HEK293 (cell line): ENCODE measurements around the gene CADPS2.

Source experiments
- CTCF ChIA-PET: fragments of 350-600 bp; formaldehyde crosslinking; extraction: SDS; loops from one replicate; lab custom pipeline; 2021; ENCODE audit warnings: antibody characterized with exemption; lab: Yijun Ruan, JAX
- POLR2A ChIA-PET: fragments of 300-600 bp; formaldehyde crosslinking; extraction: SDS; loops from one replicate; lab custom pipeline; 2020; ENCODE audit warnings: antibody characterized with exemption, inconsistent platforms; lab: Yijun Ruan, JAX
- H3K27ac ChIP-seq: fragments of 200-500 bp; sonication (Bioruptor generic); 2 replicates; pipeline ENCODE4 v1.5.1; 2014; ENCODE audit warnings: low read depth, low read length, control low read depth, inconsistent platforms; ENCODE audit errors: extremely low read depth
- H3K36me3 ChIP-seq, 2 experiments: fragments of 200-500 bp in 1 of 2; sonication (Bioruptor generic) in 1 of 2; 1 replicate in 1 of 2; 2 replicates in 1 of 2; pipeline ENCODE4 v1.5.1; 2014 to 2017; ENCODE audit warnings: inconsistent platforms in 2 of 2, low read length in 2 of 2; ENCODE audit not compliant: control insufficient read depth in 2 of 2, insufficient read depth in 1 of 2
- H3K4me1 ChIP-seq: fragments of 200-500 bp; sonication (Bioruptor generic); 2 replicates; pipeline ENCODE4 v1.5.1; 2014; ENCODE audit warnings: mild to moderate bottlenecking, low read length, inconsistent platforms; ENCODE audit not compliant: control insufficient read depth, insufficient read depth
- H3K4me3 ChIP-seq: 2 replicates; pipeline ENCODE4 v1.5.1; 2011; ENCODE audit warnings: low read depth, mild to moderate bottlenecking, control low read depth, low read length, moderate library complexity
- H3K9me3 ChIP-seq: fragments of 200-500 bp; sonication (Bioruptor generic); 2 replicates; pipeline ENCODE4 v1.5.1; 2014; ENCODE audit warnings: low read depth, low read length, inconsistent platforms; ENCODE audit not compliant: control insufficient read depth, insufficient read depth
- ATF2 ChIP-seq: fragments of 450-650 bp; formaldehyde crosslinking; IDR thresholded peaks from 2 replicates; pipeline ENCODE4 v1.5.1; 2016; ENCODE audit warnings: missing biosample characterization, missing genetic modification characterization, low read depth
- ELK4 ChIP-seq: IDR thresholded peaks from 2 replicates; pipeline ENCODE4 v1.6.1; 2011; ENCODE audit warnings: mild to moderate bottlenecking, low read depth, low read length, borderline replicate concordance
- GFI1B ChIP-seq: fragments of 450-650 bp; formaldehyde crosslinking; IDR thresholded peaks from 2 replicates; pipeline ENCODE4 v1.5.1; 2016; ENCODE audit warnings: missing biosample characterization, missing genetic modification characterization
- MZF1 ChIP-seq: fragments of 450-650 bp; formaldehyde crosslinking; IDR thresholded peaks from 2 replicates; pipeline ENCODE4 v1.5.1; 2017; ENCODE audit warnings: missing biosample characterization, missing genetic modification characterization, borderline replicate concordance
- REST ChIP-seq: fragments of 450-650 bp; formaldehyde crosslinking; IDR thresholded peaks from 2 replicates; pipeline ENCODE4 v1.5.1; 2016; ENCODE audit warnings: missing biosample characterization, missing genetic modification characterization
- YY2 ChIP-seq: fragments of 450-650 bp; formaldehyde crosslinking; IDR thresholded peaks from 2 replicates; pipeline ENCODE4 v1.5.1; 2016; ENCODE audit warnings: missing biosample characterization, missing genetic modification characterization
- ZBTB7A ChIP-seq: fragments of 450-650 bp; formaldehyde crosslinking; IDR thresholded peaks from 2 replicates; pipeline ENCODE4 v1.5.1; 2016; ENCODE audit warnings: low read depth, missing biosample characterization, missing genetic modification characterization
- ZNF146 ChIP-seq: fragments of 450-650 bp; formaldehyde crosslinking; IDR thresholded peaks from 2 replicates; pipeline ENCODE4 v1.5.1; 2016; ENCODE audit warnings: missing biosample characterization, missing genetic modification characterization
- ZNF214 ChIP-seq: fragments of 450-650 bp; formaldehyde crosslinking; IDR thresholded peaks from 2 replicates; pipeline ENCODE4 v1.5.1; 2017; ENCODE audit warnings: missing biosample characterization, mild to moderate bottlenecking, missing genetic modification characterization, borderline replicate concordance
- ZNF223 ChIP-seq: fragments of 450-650 bp; formaldehyde crosslinking; IDR thresholded peaks from 2 replicates; pipeline ENCODE4 v1.5.1; 2016; ENCODE audit warnings: missing biosample characterization, missing genetic modification characterization
- ZNF24 ChIP-seq: fragments of 450-650 bp; formaldehyde crosslinking; IDR thresholded peaks from 2 replicates; pipeline ENCODE4 v1.5.1; 2016; ENCODE audit warnings: missing biosample characterization, missing genetic modification characterization
- ZNF266 ChIP-seq: fragments of 450-650 bp; formaldehyde crosslinking; IDR thresholded peaks from 2 replicates; pipeline ENCODE4 v1.5.1; 2016; ENCODE audit warnings: missing biosample characterization, missing genetic modification characterization, low read depth
- ZNF311 ChIP-seq: fragments of 450-650 bp; formaldehyde crosslinking; IDR thresholded peaks from 2 replicates; pipeline ENCODE4 v1.5.1; 2017; ENCODE audit warnings: missing biosample characterization, missing genetic modification characterization, borderline replicate concordance
- ZNF350 ChIP-seq: fragments of 450-650 bp; formaldehyde crosslinking; IDR thresholded peaks from 2 replicates; pipeline ENCODE4 v1.5.0; 2017; ENCODE audit warnings: missing biosample characterization, mild to moderate bottlenecking, missing genetic modification characterization
- ZNF654 ChIP-seq: fragments of 450-650 bp; formaldehyde crosslinking; IDR thresholded peaks from 2 replicates; pipeline ENCODE4 v1.5.1; 2016; ENCODE audit warnings: low read depth, missing biosample characterization, missing genetic modification characterization
- ZNF660 ChIP-seq: fragments of 450-650 bp; IDR thresholded peaks from 2 replicates; pipeline ENCODE4 v1.5.1; 2018; ENCODE audit warnings: missing biosample characterization, mild to moderate bottlenecking, missing genetic modification characterization
- ZNF677 ChIP-seq: fragments of 450-650 bp; IDR thresholded peaks from 2 replicates; pipeline ENCODE4 v1.5.0; 2018; ENCODE audit warnings: missing biosample characterization, mild to moderate bottlenecking, missing genetic modification characterization, moderate library complexity
- ZNF707 ChIP-seq: fragments of 450-650 bp; formaldehyde crosslinking; IDR thresholded peaks from 2 replicates; pipeline ENCODE4 v1.5.1; 2016; ENCODE audit warnings: missing biosample characterization, missing genetic modification characterization
- ZNF768 ChIP-seq: fragments of 450-650 bp; formaldehyde crosslinking; IDR thresholded peaks from 2 replicates; pipeline ENCODE4 v1.5.1; 2018; ENCODE audit warnings: missing biosample characterization, mild to moderate bottlenecking, missing genetic modification characterization
- ZNF776 ChIP-seq: fragments of 450-650 bp; formaldehyde crosslinking; IDR thresholded peaks from 2 replicates; pipeline ENCODE4 v1.5.0; 2017; ENCODE audit warnings: missing biosample characterization, missing genetic modification characterization, borderline replicate concordance
- ZSCAN30 ChIP-seq: fragments of 450-650 bp; IDR thresholded peaks from 2 replicates; pipeline ENCODE4 v1.5.1; 2018; ENCODE audit warnings: missing biosample characterization, mild to moderate bottlenecking, missing genetic modification characterization, moderate library complexity
- ZSCAN4 ChIP-seq: fragments of 450-650 bp; formaldehyde crosslinking; IDR thresholded peaks from 2 replicates; pipeline ENCODE4 v1.5.1; 2017; ENCODE audit warnings: missing biosample characterization, missing genetic modification characterization

Gene CADPS2

GRCh38 chr7:122430710-122431109, 455.6 kb downstream of the CADPS2 start:
- Histone ChIP-seq H3K9me3 (no peaks in the 10 kb centered on the region), H3K27ac (no peak overlapping the region)
- POLR2A ChIA-PET: no interaction called here
- TF ChIP-seq ZNF266 (tag by site-specific recombination) (no peak), ATF2 (tag by site-specific recombination) (no peak), YY2 (no peak), ZBTB7A (tag by site-specific recombination) (no peak), ZNF214 (tag by site-specific recombination) (no peak), REST (tag by site-specific recombination) (no peak), GFI1B (tag by site-specific recombination) (no peak), ZNF24 (tag by site-specific recombination) (no peak), ZNF311 (no peak), ZNF146 (tag by site-specific recombination) (no peak), ZSCAN4 (tag by site-specific recombination) (no peak)
- TF ChIP-seq, all 188 proteins: peak for 0
- H3K4me1 ChIP-seq: peaks cover 3% of the 10 kb centered on the region; the same call in 1 of the 2 replicates
- CTCF ChIA-PET: no interaction called here
- H3K4me3 ChIP-seq: no peak overlapping the region
- no peaks in the 10 kb centered on the region for H3K36me3 ChIP-seq

DNA sequence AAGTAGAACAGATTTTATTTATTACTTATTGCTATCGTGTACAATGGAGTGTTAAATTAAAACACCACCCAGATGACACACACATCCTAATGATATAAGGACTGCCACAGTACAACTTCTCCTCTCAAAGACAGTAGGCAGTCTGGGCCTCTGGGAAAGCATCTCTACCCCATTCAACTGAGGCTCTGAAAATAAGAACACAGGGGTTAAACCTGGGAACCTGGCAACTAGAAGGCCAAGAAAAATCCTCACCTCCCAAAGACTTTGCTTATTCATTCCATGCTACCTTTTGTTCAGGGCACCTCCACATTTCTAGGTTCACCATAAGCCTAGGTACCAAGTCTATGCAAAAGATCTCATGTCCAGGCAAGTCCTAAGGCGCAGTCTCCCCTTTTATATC, 456.3 kb downstream of the CADPS2 start:
- ChIA-PET CTCF (no interaction called here), POLR2A (no interaction called here)
- no peak overlapping the region for H3K4me3 ChIP-seq
- no peaks in the 10 kb centered on the region for H3K9me3 ChIP-seq
- H3K4me1 ChIP-seq: peaks cover 3% of the 10 kb centered on the region; the same call in 1 of the 2 replicates
- H3K27ac ChIP-seq: no peak overlapping the region
- H3K36me3 ChIP-seq: no peaks in the 10 kb centered on the region
- no peak for TF ChIP-seq ZNF654 (tag by site-specific recombination)
- TF ChIP-seq ZNF677 (tag by site-specific recombination): no peak
- TF ChIP-seq ZNF776 (tag by site-specific recombination): no peak
- TF ChIP-seq ZNF660 (tag by site-specific recombination): no peak
- no peak for TF ChIP-seq ELK4
- TF ChIP-seq ZNF350 (tag by site-specific recombination): no peak
- TF ChIP-seq ZNF768 (tag by site-specific recombination): no peak
- TF ChIP-seq ZNF707 (tag by site-specific recombination): no peak
- no peak for TF ChIP-seq ZNF223 (tag by site-specific recombination)
- no peak for TF ChIP-seq ZSCAN30 (tag by site-specific recombination)
- TF ChIP-seq MZF1: no peak
